ENCODE data around the gene WDR36.
A peak's percentile ranks its signal among the peaks of the same experiment; 100 is the strongest.

WDR36 gene

GRCh38 chr5:111124793-111125192 is 32.6 kb downstream of the WDR36 start:
- H3K4me3 ChIP-seq: no peak overlapping the region
- H3K9ac ChIP-seq (ENCODE audit: insufficient read length): no peak overlapping the region
- no peaks in the 10 kb centered on the region for H3K9me3 ChIP-seq (ENCODE audit: low read depth, low read length)
- TF ChIP-seq FOXP2 (optimal IDR thresholded peaks at IDR 0.05; ENCODE audit: control extremely low read depth, extremely low read length, insufficient read depth) (no peak), EZH2 (IDR thresholded peaks at IDR 0.05) (no peak), POLR2AphosphoS5 (IDR thresholded peaks at IDR 0.05; ENCODE audit: borderline replicate concordance, low read depth, low read length) (no peak)
- H3K27ac ChIP-seq: no peak overlapping the region
- H3K36me3 ChIP-seq (ENCODE audit: insufficient read depth, low read length): peaks cover 77% of the 10 kb centered on the region
- no peak for DNase-seq (ENCODE audit: low read depth, low spot score)

GRCh38 chr5:111126896-111127295 is 34.7 kb downstream of the WDR36 start:
- no peak overlapping the region for H3K9ac ChIP-seq (ENCODE audit: insufficient read length)
- no peak overlapping the region for H3K27ac ChIP-seq
- H3K9me3 ChIP-seq (ENCODE audit: low read depth, low read length): no peaks in the 10 kb centered on the region
- TF ChIP-seq FOXP2 (optimal IDR thresholded peaks at IDR 0.05; ENCODE audit: control extremely low read depth, extremely low read length, insufficient read depth) (no peak), EZH2 (IDR thresholded peaks at IDR 0.05) (no peak), POLR2AphosphoS5 (IDR thresholded peaks at IDR 0.05; ENCODE audit: borderline replicate concordance, low read depth, low read length) (no peak)
- no peak overlapping the region for H3K4me3 ChIP-seq
- peaks cover 57% of the 10 kb centered on the region for H3K36me3 ChIP-seq (ENCODE audit: insufficient read depth, low read length)
- DNase-seq (ENCODE audit: low read depth, low spot score): no peak

GRCh38 chr5:111127453-111128195 is 35.5 kb downstream of the WDR36 start:
- no peak overlapping the region for H3K27ac ChIP-seq
- H3K36me3 ChIP-seq (ENCODE audit: insufficient read depth, low read length): peaks cover 50% of the 10 kb centered on the region
- H3K9ac ChIP-seq (ENCODE audit: insufficient read length): no peak overlapping the region
- no peaks in the 10 kb centered on the region for H3K9me3 ChIP-seq (ENCODE audit: low read depth, low read length)
- TF ChIP-seq EZH2 (IDR thresholded peaks at IDR 0.05) (no peak), FOXP2 (optimal IDR thresholded peaks at IDR 0.05; ENCODE audit: control extremely low read depth, extremely low read length, insufficient read depth) (no peak), POLR2AphosphoS5 (IDR thresholded peaks at IDR 0.05; ENCODE audit: borderline replicate concordance, low read depth, low read length) (no peak)
- H3K4me3 ChIP-seq: no peak overlapping the region
- DNase-seq (ENCODE audit: low read depth, low spot score): no peak

GRCh38 chr5:111129938-111130337 is 37.8 kb downstream of the WDR36 start:
- no peak for DNase-seq (ENCODE audit: low read depth, low spot score)
- Histone ChIP-seq H3K9me3 (ENCODE audit: low read depth, low read length) (no peaks in the 10 kb centered on the region), H3K27ac (no peak overlapping the region), H3K4me3 (no peak overlapping the region), H3K36me3 (ENCODE audit: insufficient read depth, low read length) (peaks cover 28% of the 10 kb centered on the region), H3K9ac (ENCODE audit: insufficient read length) (no peak overlapping the region)
- TF ChIP-seq EZH2 (IDR thresholded peaks at IDR 0.05): no peak
- TF ChIP-seq POLR2AphosphoS5 (IDR thresholded peaks at IDR 0.05; ENCODE audit: borderline replicate concordance, low read depth, low read length): no peak
- TF ChIP-seq FOXP2 (optimal IDR thresholded peaks at IDR 0.05; ENCODE audit: control extremely low read depth, extremely low read length, insufficient read depth): no peak

- Histone ChIP-seq H3K27ac (no peak overlapping the region), H3K9ac (ENCODE audit: insufficient read length) (no peak overlapping the region), H3K36me3 (ENCODE audit: insufficient read depth, low read length) (peaks cover 17% of the 10 kb centered on the region), H3K4me3 (no peak overlapping the region), H3K9me3 (ENCODE audit: low read depth, low read length) (no peaks in the 10 kb centered on the region)
- TF ChIP-seq EZH2 (IDR thresholded peaks at IDR 0.05) (no peak), POLR2AphosphoS5 (IDR thresholded peaks at IDR 0.05; ENCODE audit: borderline replicate concordance, low read depth, low read length) (0 out of 2 replicates have a peak, but pooled peaks have one; percentile 14)
- no peak for DNase-seq (ENCODE audit: low read depth, low spot score)
These were observed 39.2 kb downstream of the WDR36 start for GRCh38 chr5:111131356-111131755.

- no peak overlapping the region for H3K4me3 ChIP-seq
- TF ChIP-seq FOXP2 (optimal IDR thresholded peaks at IDR 0.05; ENCODE audit: control extremely low read depth, extremely low read length, insufficient read depth): no peak
- TF ChIP-seq POLR2AphosphoS5 (IDR thresholded peaks at IDR 0.05; ENCODE audit: borderline replicate concordance, low read depth, low read length): no peak
- TF ChIP-seq EZH2 (IDR thresholded peaks at IDR 0.05): no peak
- no peak for DNase-seq (ENCODE audit: low read depth, low spot score)
- no peak overlapping the region for H3K27ac ChIP-seq
- no peak overlapping the region for H3K9ac ChIP-seq (ENCODE audit: insufficient read length)
- peaks cover 10% of the 10 kb centered on the region for H3K36me3 ChIP-seq (ENCODE audit: insufficient read depth, low read length)
- no peaks in the 10 kb centered on the region for H3K9me3 ChIP-seq (ENCODE audit: low read depth, low read length)
These were observed 39.9 kb downstream of the WDR36 start for GRCh38 chr5:111132076-111132475.

- Histone ChIP-seq H3K9me3 (ENCODE audit: low read depth, low read length) (no peaks in the 10 kb centered on the region), H3K9ac (ENCODE audit: insufficient read length) (no peak overlapping the region), H3K27ac (no peak overlapping the region), H3K4me3 (no peak overlapping the region), H3K36me3 (ENCODE audit: insufficient read depth, low read length) (0 out of 2 replicates have a peak, but pooled peaks cover 2% of the 10 kb centered on the region)
- no peak for TF ChIP-seq EZH2 (IDR thresholded peaks at IDR 0.05)
- no peak for TF ChIP-seq FOXP2 (optimal IDR thresholded peaks at IDR 0.05; ENCODE audit: control extremely low read depth, extremely low read length, insufficient read depth)
- TF ChIP-seq POLR2AphosphoS5 (IDR thresholded peaks at IDR 0.05; ENCODE audit: borderline replicate concordance, low read depth, low read length): no peak
- DNase-seq (ENCODE audit: low read depth, low spot score): no peak
These were observed 40.7 kb downstream of the WDR36 start for GRCh38 chr5:111132731-111133435.

GRCh38 chr5:111133436-111133751 is 41.2 kb downstream of the WDR36 start:
- no peaks in the 10 kb centered on the region for H3K36me3 ChIP-seq (ENCODE audit: insufficient read depth, low read length)
- H3K4me3 ChIP-seq: no peak overlapping the region
- H3K9ac ChIP-seq (ENCODE audit: insufficient read length): no peak overlapping the region
- H3K9me3 ChIP-seq (ENCODE audit: low read depth, low read length): no peaks in the 10 kb centered on the region
- no peak for TF ChIP-seq FOXP2 (optimal IDR thresholded peaks at IDR 0.05; ENCODE audit: control extremely low read depth, extremely low read length, insufficient read depth)
- no peak for TF ChIP-seq POLR2AphosphoS5 (IDR thresholded peaks at IDR 0.05; ENCODE audit: borderline replicate concordance, low read depth, low read length)
- no peak for TF ChIP-seq EZH2 (IDR thresholded peaks at IDR 0.05)
- DNase-seq (ENCODE audit: low read depth, low spot score): no peak
- no peak overlapping the region for H3K27ac ChIP-seq
